ENCODE data around the gene ATP11A. TPM values are rescaled to one million over a fixed set of nuclear protein-coding genes. Genes with fewer than 3 reads are reported as not detected.

ATP11A gene
- total RNA-seq, 1 experiment from 2014 or later: 80.4 TPM

GRCh38 chr13:112672651-112673284 lies 17.1 kb upstream of the ATP11A start:
- no peak overlapping the region for H3K4me3 ChIP-seq (replicated peaks in 1 of 2; ENCODE audit: low read depth in 1 of 2, low read length in 2 of 2)
- no peaks in the 10 kb centered on the region for H3K79me2 ChIP-seq (ENCODE audit: insufficient read depth, low read length)
- H3K9me2 ChIP-seq (ENCODE audit: insufficient read depth): no peaks in the 10 kb centered on the region
- H3K27ac ChIP-seq (ENCODE audit: low read depth, low read length): no peak overlapping the region
- H2AFZ ChIP-seq (ENCODE audit: low read depth, low read length, poor library complexity, severe bottlenecking): no peak overlapping the region
- no peak for DNase-seq (ENCODE audit: low read depth, low spot score)
- ATAC-seq: no peak
- no peaks in the 10 kb centered on the region for H4K20me1 ChIP-seq (ENCODE audit: insufficient read depth)
- H3K9ac ChIP-seq (ENCODE audit: low read length): no peak overlapping the region
- no TSS peak for BruUV-seq (replicated peaks)
- H3K4me1 ChIP-seq (ENCODE audit: control insufficient read depth in 1 of 2, insufficient read depth in 2 of 2, low read length in 2 of 2): no peaks in the 10 kb centered on the region
- intact Hi-C loops (cut with micrococcal nuclease): no loop called here
- H3K36me3 ChIP-seq (ENCODE audit: control insufficient read depth in 1 of 2, insufficient read depth in 2 of 2, low read length in 2 of 2): no peaks in the 10 kb centered on the region
- TF ChIP-seq POLR2A (IDR thresholded peaks at IDR 0.05; ENCODE audit: borderline replicate concordance, extremely low read depth, insufficient read depth, insufficient read length): no peak
- TF ChIP-seq POLR2AphosphoS5 (IDR thresholded peaks at IDR 0.05; ENCODE audit: low read depth, low read length): no peak
- no peak for TF ChIP-seq ZBTB33 (IDR thresholded peaks at IDR 0.05; ENCODE audit: extremely low read depth, insufficient replicate concordance, low read length)
- no peak for TF ChIP-seq ZNF274 (IDR thresholded peaks at IDR 0.05; ENCODE audit: low read depth, low read length)
- TF ChIP-seq ZFX (IDR thresholded peaks at IDR 0.05): no peak
- TF ChIP-seq TCF7L2 (IDR thresholded peaks at IDR 0.05; ENCODE audit: borderline replicate concordance, extremely low read depth, insufficient read depth, insufficient read length): no peak
- TF ChIP-seq EZH2 (IDR thresholded peaks at IDR 0.05): no peak
- TF ChIP-seq SIN3A (IDR thresholded peaks at IDR 0.05; ENCODE audit: low read depth): no peak
- no peak for TF ChIP-seq EZH2phosphoT487 (IDR thresholded peaks at IDR 0.05; ENCODE audit: borderline replicate concordance)
- TF ChIP-seq SRF (IDR thresholded peaks at IDR 0.05; ENCODE audit: low read depth): no peak
- no peak for TF ChIP-seq RAD21 (IDR thresholded peaks at IDR 0.05; ENCODE audit: low read depth)
- TF ChIP-seq YY1 (IDR thresholded peaks at IDR 0.05; ENCODE audit: extremely low read depth, insufficient replicate concordance, low read depth, low read length): no peak
- TF ChIP-seq MAX (IDR thresholded peaks at IDR 0.05): no peak
- TF ChIP-seq REST (IDR thresholded peaks at IDR 0.05; ENCODE audit: low read depth): no peak
- TF ChIP-seq EGR1 (IDR thresholded peaks at IDR 0.05; ENCODE audit: low read depth): no peak
- TF ChIP-seq CBX3 (IDR thresholded peaks at IDR 0.05; ENCODE audit: low read depth): no peak
- no peak for TF ChIP-seq ATF3 (IDR thresholded peaks at IDR 0.05)
- no peak for TF ChIP-seq ELF1 (IDR thresholded peaks at IDR 0.05; ENCODE audit: borderline replicate concordance, low read depth)
- TF ChIP-seq SP1 (IDR thresholded peaks at IDR 0.05; ENCODE audit: low read depth): no peak
- CTCF ChIA-PET: no interaction called here
- no peaks in the 10 kb centered on the region for H3K9me3 ChIP-seq (ENCODE audit: control insufficient read depth in 1 of 2, insufficient read depth in 1 of 2, low read depth in 1 of 2, low read length in 2 of 2)
- no peaks in the 10 kb centered on the region for H3K27me3 ChIP-seq (ENCODE audit: insufficient read depth, low read length)
- POLR2A ChIA-PET: no interaction called here
- RAD21 ChIA-PET (ENCODE audit: low non-redundant PET in 1 of 2, low total read pairs in 2 of 2, uncharacterized antibody in 2 of 2, unreplicated experiment in 2 of 2): no interaction called here
- H3K4me2 ChIP-seq (ENCODE audit: low read length): no peak overlapping the region

Data from HCT116 (cell line).